T-helper 1 cell treated with Interleukin-12 subunit alpha and Interleukin-12 subunit beta and Interleukin-4 antibody, amounts not matched to agents 30 μg/mL and 1 μg/mL, for 36 hours (primary cell): ENCODE results near the gene SLC46A3.

Experiments used
- H3K27ac Mint-ChIP-seq: one replicate; pipeline ENCODE4 v1.8.0; 2021; ENCODE audit warnings: mild to moderate bottlenecking, mixed read lengths
- H3K27me3 Mint-ChIP-seq: one replicate; pipeline ENCODE4 v1.8.0; 2021; ENCODE audit warnings: low read depth, mixed read lengths
- H3K36me3 Mint-ChIP-seq: one replicate; pipeline ENCODE4 v1.8.0; 2021; ENCODE audit warnings: low read depth, mixed read lengths
- H3K4me1 Mint-ChIP-seq: one replicate; pipeline ENCODE4 v1.8.0; 2021; ENCODE audit warnings: low read depth, mixed read lengths
- H3K4me3 Mint-ChIP-seq: one replicate; pipeline ENCODE4 v1.8.0; 2021; ENCODE audit warnings: mild to moderate bottlenecking, moderate library complexity, mixed read lengths
- H3K9me3 Mint-ChIP-seq: one replicate; pipeline ENCODE4 v1.8.0; 2021; ENCODE audit warnings: mixed read lengths

Gene SLC46A3, protein sequence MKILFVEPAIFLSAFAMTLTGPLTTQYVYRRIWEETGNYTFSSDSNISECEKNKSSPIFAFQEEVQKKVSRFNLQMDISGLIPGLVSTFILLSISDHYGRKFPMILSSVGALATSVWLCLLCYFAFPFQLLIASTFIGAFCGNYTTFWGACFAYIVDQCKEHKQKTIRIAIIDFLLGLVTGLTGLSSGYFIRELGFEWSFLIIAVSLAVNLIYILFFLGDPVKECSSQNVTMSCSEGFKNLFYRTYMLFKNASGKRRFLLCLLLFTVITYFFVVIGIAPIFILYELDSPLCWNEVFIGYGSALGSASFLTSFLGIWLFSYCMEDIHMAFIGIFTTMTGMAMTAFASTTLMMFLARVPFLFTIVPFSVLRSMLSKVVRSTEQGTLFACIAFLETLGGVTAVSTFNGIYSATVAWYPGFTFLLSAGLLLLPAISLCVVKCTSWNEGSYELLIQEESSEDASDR

DNA sequence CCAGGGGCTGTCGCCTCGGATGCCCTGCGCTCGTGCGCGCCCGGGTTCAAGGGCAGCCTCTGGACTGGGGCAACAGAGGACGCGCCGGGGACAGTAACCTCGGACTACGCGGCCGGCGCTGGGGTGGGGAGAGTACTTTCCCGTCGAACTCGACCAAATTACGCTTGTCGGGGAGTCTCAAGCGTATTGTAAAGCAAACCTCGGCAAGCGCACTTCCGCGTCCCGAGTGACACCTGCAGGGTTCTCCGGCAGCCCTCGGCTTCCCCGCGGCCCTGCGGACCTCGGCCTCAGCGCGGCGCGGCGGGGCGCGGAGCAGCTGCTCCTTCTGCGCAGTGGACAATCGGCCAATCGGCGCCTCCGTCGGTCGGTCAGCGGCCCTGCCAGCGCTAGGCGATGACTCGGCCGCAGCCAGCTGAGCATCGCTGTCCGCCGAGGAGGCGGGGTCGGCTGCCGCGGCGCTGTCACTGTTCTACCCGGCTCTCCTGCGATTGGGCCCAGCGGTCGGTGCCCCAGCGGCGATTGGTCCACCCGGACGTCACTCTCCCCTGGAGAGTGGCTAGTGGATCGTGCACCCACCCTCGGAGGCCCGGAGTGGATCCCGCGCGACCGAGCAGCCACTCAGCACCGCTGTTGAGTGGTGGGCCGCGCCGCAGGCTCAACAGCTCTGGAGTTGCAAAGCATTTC lies at the start of gene SLC46A3:
Gene SLC46A3, minus strand, starts transcription at position 428 of the 684 bp plus-strand sequence. CDS start 972 bp downstream, outside the sequence.
- H3K4me3 Mint-ChIP-seq: peak within 1 kb of the TSS; percentile 89
- H3K4me1 Mint-ChIP-seq: peaks cover 20% of the 10 kb centered on the region
- H3K27me3 Mint-ChIP-seq: peaks cover 7% of the 10 kb centered on the region
- H3K27ac Mint-ChIP-seq: peak within 1 kb of the TSS; percentile 71
- H3K9me3 Mint-ChIP-seq: no peaks in the 10 kb centered on the region
- peaks cover 8% of the 10 kb centered on the region for H3K36me3 Mint-ChIP-seq

DNA sequence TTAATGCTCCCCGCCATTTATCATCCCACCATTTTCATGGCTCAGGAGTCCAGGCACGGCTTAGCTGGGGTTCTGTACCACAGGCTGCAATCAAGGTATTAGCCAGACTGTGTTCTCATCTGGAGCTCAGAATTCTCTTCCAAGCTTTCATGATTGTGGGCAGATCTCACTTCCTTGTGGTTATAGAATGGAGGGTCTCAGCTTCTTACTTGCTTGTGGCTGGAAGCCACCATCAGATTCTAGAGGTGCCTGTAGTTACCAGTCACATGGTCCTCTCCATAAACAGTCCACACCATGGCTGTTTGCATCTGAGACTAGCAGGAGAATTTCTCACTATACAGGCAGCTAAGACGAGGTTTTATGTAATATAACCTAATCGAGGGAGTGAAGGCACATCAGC lies 45.1 kb upstream of the SLC46A3 start:
- no peaks in the 10 kb centered on the region for H3K36me3 Mint-ChIP-seq
- H3K9me3 Mint-ChIP-seq: peaks cover 17% of the 10 kb centered on the region
- H3K27me3 Mint-ChIP-seq: no peaks in the 10 kb centered on the region
- no peak overlapping the region for H3K4me3 Mint-ChIP-seq
- H3K27ac Mint-ChIP-seq: no peak overlapping the region
- H3K4me1 Mint-ChIP-seq: no peaks in the 10 kb centered on the region

DNA sequence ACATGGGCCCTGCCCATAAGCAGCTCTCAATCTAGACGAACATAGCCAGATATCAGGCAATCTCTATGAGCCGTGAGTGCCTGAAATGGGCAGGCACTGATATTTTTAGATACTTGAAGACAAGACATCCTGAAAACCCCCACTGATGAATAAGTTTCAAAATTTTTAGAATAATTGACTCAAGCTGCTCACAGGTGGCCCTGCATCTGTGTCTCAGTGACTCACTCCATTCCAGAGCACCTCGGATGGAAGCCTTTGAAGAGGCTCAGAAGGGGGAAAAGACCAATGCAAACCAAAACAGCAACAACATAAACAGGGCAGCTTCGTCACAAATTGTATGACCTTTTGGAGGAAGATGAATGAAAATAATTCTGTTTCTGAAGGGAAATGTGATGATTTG lies 42.8 kb upstream of the SLC46A3 start:
- Mint-ChIP-seq H3K36me3 (no peaks in the 10 kb centered on the region), H3K27ac (no peak overlapping the region), H3K4me1 (no peaks in the 10 kb centered on the region), H3K4me3 (no peak overlapping the region), H3K27me3 (peaks cover 4% of the 10 kb centered on the region), H3K9me3 (peaks cover 23% of the 10 kb centered on the region)

DNA sequence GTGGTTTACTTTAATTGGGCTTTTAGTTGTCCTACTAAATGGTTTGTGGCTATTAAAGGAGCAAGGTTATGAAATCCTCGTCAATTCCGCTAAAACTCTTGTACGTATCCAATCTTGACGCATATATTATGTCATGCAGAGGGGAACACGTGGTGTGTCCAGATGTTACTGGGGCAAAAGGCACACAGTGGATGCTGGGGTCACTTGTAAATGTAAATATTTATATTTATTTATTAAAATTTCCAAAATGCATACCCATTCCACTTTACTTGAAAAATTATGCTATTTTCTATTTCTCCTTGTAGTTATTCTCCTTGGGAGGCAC lies 36.7 kb upstream of the SLC46A3 start:
- H3K4me3 Mint-ChIP-seq: peak overlapping the region; percentile 66
- H3K27ac Mint-ChIP-seq: peak overlapping the region; percentile 88
- H3K4me1 Mint-ChIP-seq: peaks cover 24% of the 10 kb centered on the region

DNA sequence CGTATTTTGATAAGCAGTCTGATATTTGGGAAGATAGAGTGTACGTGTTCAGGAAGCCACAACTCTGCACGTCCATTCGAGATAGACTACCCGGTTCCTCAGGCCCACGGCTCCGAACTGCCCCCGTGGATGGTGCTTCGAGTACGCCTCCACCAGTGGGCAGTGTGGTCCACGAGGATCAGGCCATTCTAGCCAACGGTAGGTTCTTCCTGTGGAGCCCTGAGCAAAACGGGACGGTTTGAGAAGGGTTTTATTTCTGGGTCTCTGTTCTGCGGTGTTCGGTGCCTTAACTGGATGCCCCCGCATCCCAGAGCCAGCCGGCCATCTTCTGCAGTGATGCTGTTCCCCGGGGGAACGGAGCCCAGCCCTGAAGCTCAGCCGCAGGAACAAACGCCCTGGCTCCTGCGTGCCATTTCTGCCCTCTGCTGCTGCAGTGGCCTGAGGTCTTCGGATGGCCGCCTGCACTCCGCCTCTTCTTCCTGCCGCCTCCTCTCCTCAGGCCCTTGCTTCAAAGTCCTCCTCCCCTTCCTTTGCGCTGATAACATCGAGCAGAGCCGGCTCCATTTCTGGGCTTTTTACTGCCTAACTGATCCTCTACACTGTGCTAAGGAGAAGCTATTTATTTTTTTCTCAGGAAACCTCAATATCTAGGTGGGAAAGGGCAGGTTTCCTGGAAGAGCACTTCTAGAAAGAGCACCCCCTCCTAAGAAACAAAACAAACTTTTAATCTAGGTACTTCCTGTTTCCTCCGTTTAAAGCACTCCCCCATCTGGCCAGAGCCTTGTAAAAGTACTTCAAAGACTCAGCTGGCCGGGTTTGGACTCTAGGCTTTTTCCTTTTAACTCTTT lies 36.2 kb upstream of the SLC46A3 start:
- peaks cover 4% of the 10 kb centered on the region for H3K27me3 Mint-ChIP-seq
- H3K4me1 Mint-ChIP-seq: peaks cover 24% of the 10 kb centered on the region
- peaks cover 2% of the 10 kb centered on the region for H3K36me3 Mint-ChIP-seq
- peak overlapping the region; percentile 66 for H3K4me3 Mint-ChIP-seq
- peak overlapping the region; percentile 88 for H3K27ac Mint-ChIP-seq
- H3K9me3 Mint-ChIP-seq: peaks cover 29% of the 10 kb centered on the region

More for the DNA sequence above, 36.7 kb upstream of the SLC46A3 start:
- peaks cover 2% of the 10 kb centered on the region for H3K36me3 Mint-ChIP-seq
- peaks cover 29% of the 10 kb centered on the region for H3K9me3 Mint-ChIP-seq
- peaks cover 4% of the 10 kb centered on the region for H3K27me3 Mint-ChIP-seq

DNA sequence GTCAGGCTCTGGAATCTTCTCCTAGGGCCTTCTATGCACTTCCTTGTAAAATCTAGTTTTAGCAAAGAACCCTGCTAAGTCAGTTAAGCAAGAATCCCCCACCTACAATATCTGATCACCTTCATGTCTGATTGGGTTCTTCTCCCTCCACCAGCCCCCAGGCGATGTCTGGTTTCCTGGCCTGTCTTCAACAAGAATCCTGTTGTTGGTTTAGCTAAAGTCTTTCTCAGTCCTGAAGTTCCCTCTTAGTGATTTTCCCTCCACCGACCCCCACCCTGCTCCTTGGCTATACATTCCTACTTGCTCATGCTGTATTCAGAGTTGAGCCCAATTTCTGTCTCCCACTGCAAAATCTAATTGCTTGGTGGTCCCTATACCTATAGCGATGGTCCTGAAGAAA lies 35.2 kb upstream of the SLC46A3 start:
- Mint-ChIP-seq H3K4me1 (peaks cover 24% of the 10 kb centered on the region), H3K27me3 (peaks cover 4% of the 10 kb centered on the region), H3K27ac (no peak overlapping the region), H3K9me3 (peaks cover 28% of the 10 kb centered on the region), H3K4me3 (no peak overlapping the region), H3K36me3 (peaks cover 2% of the 10 kb centered on the region)

DNA sequence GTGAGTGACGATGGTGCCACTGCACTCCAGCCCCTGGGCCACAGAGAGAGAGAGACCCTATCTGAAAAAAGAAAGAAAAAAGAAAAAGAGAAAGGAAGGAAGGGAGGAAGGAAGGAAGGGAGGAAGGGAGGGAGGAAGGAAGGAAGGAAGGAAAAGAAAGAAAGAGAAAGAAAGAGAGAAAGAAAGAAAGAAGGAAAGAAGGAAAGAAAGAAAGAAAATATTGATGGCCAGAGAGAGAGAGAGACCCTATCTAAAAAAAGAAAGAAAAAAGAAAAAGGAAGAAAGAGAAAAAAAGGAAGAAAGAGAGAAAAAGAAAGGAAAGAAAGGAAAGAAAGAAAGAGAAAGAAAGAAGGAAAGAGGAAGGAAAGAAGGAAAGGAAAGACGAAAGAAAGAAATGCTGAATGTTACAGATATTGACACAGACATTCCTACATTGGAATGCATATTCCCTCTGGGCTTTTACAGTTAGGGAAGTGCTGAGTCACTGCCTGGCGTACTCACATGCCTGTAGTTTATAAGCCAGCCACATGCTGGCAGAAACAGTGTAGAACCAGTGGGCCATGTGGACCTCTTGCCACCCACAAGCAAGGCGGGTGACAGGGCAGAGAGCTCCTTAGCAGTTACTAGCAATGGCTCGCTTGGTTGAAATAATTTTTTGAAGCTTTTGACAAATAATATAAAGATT lies 34.6 kb upstream of the SLC46A3 start:
- Mint-ChIP-seq H3K36me3 (peaks cover 2% of the 10 kb centered on the region), H3K27me3 (peaks cover 4% of the 10 kb centered on the region), H3K4me1 (peaks cover 24% of the 10 kb centered on the region), H3K27ac (peak overlapping the region; percentile 80), H3K4me3 (peak overlapping the region; percentile 37), H3K9me3 (peaks cover 23% of the 10 kb centered on the region)

DNA sequence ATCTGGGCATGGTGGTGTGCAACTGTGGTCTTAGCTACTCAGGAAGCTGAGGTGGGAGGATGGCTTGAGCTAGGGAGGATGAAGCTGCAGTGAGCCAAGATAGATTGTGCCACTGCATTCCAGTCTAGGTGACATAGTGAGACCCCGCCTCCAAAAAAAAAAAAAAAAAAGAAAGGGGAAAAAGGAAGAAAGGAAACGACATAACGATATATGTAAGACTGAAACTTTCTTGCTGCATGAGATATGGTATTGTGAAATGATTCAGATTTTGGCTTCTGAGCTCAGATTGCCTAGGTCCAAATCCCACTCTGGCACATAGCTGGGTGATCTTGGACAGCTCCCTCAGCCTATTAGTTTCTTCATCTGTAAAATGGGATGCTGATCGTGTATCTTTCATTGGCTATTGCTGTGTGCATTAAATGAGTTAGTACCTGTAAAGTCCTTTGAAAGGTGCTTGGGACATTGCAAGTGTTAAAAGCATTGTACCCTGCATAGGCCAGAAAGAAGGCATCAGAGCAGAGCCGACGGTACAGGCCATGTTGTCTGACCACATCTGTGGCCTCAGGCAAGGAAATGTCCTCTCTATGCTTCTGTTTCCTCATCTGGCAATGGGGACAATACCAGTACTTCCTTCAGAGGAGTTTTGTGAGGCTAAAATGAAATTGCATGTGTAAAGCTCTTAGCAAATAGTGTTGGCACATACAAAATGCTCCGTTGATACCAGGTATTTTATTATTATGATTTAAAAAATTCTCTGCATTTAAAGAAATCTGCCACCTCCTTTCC lies 32.6 kb upstream of the SLC46A3 start:
- Mint-ChIP-seq H3K9me3 (peaks cover 12% of the 10 kb centered on the region), H3K27me3 (no peaks in the 10 kb centered on the region), H3K27ac (no peak overlapping the region), H3K36me3 (peaks cover 2% of the 10 kb centered on the region), H3K4me1 (peaks cover 24% of the 10 kb centered on the region), H3K4me3 (no peak overlapping the region)

DNA sequence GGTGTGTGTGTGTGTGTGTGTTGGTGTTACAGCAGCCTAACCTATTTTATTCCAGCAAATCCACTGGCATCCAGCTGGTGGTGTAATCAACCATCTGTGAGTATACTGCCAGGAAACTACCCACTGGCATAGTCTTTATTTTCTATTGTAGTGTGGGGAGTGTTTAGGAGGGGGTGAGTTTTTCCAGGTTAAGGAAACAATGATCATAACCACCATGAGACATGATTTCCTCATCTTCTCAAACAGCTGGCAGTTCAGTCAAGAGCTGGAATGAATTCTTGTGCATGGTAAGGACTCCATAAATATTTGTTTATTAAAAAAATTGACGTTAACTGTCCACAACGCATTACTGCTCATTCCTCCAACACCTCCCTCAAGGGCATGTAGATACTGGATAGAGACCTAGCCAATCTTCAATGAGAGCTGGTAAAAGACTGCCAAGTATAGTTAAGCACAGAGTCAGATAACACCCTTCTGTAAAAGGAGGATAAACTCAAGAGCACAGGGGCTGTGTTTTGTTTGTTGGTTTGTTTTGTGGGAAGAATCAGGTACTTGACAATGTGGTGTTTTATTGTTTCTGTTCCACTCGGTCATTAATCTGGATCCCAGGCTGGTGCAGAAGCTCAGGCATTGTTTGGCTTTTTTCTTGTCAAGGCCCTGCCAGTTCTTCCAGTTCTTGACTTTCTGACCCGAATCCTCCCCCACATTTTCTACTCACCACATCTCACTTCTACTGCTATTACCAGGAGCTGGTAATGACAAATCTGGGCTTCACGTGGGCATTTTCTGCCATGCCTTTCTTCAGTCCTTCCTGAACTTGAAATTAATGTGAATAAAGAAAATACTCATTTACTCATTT lies 31.6 kb upstream of the SLC46A3 start:
- Mint-ChIP-seq H3K9me3 (peaks cover 9% of the 10 kb centered on the region), H3K4me1 (peaks cover 23% of the 10 kb centered on the region), H3K4me3 (no peak overlapping the region), H3K27me3 (peaks cover 4% of the 10 kb centered on the region), H3K36me3 (peaks cover 2% of the 10 kb centered on the region), H3K27ac (no peak overlapping the region)

DNA sequence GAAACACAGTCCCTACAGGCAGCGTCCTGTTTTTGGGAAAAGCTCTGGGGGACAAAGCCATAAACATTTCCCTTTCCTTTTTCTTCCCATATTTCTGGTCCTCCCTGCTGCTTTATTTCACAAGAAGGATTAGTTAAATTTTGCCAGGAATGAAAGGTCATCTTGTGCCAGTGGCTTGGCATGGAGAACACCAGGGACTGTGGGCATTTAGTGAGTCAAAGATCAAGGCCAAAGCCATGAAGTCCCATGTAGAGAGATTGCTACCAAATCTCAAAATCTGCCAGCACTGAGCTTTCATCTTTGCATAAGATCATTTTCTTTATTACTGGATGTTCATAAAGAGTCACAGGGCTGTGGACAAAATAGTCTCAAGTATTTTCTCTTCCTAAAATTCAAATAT lies 29.1 kb upstream of the SLC46A3 start:
- no peaks in the 10 kb centered on the region for H3K36me3 Mint-ChIP-seq
- no peak overlapping the region for H3K27ac Mint-ChIP-seq
- peaks cover 5% of the 10 kb centered on the region for H3K27me3 Mint-ChIP-seq
- peaks cover 9% of the 10 kb centered on the region for H3K4me1 Mint-ChIP-seq
- peaks cover 4% of the 10 kb centered on the region for H3K9me3 Mint-ChIP-seq
- no peak overlapping the region for H3K4me3 Mint-ChIP-seq

DNA sequence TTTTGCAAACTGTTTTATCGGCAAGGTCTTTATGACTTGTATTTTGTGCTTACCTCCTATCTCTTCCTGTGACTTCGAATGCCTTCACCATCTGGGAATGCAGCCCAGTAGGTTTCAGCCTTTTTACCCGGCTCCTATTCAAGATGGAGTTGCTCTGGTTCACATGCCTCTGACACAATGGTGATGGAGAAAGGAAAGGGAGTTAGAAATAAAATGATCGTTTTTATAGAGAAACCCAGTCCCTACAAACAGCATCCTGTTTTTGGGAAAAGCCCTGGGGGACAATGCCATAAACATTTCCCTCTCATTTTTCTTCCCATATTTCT lies 27.5 kb upstream of the SLC46A3 start:
- peaks cover 5% of the 10 kb centered on the region for H3K4me1 Mint-ChIP-seq
- H3K4me3 Mint-ChIP-seq: no peak overlapping the region
- peaks cover 4% of the 10 kb centered on the region for H3K9me3 Mint-ChIP-seq
- no peak overlapping the region for H3K27ac Mint-ChIP-seq
- H3K27me3 Mint-ChIP-seq: peaks cover 5% of the 10 kb centered on the region
- no peaks in the 10 kb centered on the region for H3K36me3 Mint-ChIP-seq

DNA sequence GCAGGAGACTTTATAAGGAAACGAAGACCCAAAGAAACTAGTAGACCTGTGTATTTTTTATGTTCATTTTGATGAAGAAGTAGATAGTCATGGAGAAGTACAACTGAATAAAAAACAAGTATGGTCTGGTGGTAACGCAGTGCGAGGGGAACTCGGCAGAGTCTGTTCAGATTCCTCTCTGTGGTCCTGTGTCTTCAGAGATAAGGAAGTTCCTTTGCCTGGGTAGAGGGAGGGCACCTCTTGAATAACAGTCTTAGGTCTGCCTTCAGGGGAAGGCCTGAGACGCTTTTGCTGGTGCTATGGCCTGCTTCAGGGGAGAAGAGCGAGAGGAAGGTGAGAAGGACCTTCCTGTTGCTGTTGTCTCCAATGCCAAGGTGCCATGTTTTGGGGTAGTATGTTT lies 25.9 kb upstream of the SLC46A3 start:
- peaks cover 4% of the 10 kb centered on the region for H3K9me3 Mint-ChIP-seq
- no peaks in the 10 kb centered on the region for H3K4me1 Mint-ChIP-seq
- no peaks in the 10 kb centered on the region for H3K36me3 Mint-ChIP-seq
- H3K27ac Mint-ChIP-seq: no peak overlapping the region
- peaks cover 9% of the 10 kb centered on the region for H3K27me3 Mint-ChIP-seq
- H3K4me3 Mint-ChIP-seq: no peak overlapping the region

DNA sequence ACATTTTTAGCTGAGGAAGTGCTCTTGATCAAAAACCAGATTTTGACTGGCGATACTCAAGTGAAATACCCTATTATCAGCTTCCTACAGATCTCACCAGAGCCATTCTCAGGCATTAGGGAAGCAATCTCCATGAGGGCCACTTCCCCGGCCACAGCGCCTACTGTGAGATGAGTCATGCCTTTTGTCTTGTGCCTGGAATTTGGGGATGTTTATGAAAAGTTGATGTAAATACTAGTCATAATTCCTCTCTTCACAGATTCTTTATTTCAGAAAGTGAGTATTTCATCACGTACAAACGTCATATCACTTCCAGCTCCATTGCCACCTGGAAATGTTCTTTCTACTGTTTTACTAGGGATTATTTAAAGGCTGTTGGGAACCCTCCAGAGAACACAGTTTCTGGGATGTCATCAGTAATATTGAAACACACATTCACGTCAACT lies 25.3 kb upstream of the SLC46A3 start:
- H3K9me3 Mint-ChIP-seq: peaks cover 1% of the 10 kb centered on the region
- no peak overlapping the region for H3K27ac Mint-ChIP-seq
- H3K27me3 Mint-ChIP-seq: peaks cover 9% of the 10 kb centered on the region
- no peak overlapping the region for H3K4me3 Mint-ChIP-seq
- H3K36me3 Mint-ChIP-seq: no peaks in the 10 kb centered on the region
- no peaks in the 10 kb centered on the region for H3K4me1 Mint-ChIP-seq
